B cell (primary cell): ENCODE results near the gene HSPA12A. TPM values are rescaled to one million over a fixed set of nuclear protein-coding genes. Genes with fewer than 3 reads are reported as not detected.

Experiments used
- ATAC-seq: fragments of 200-7000 bp; cut with Tn5 transposase; one replicate; pipeline ENCODE4 v1.10.0; 2021; ENCODE audit warnings: low read depth, mild to moderate bottlenecking, moderate number of reproducible peaks, moderate library complexity
- CTCF ChIA-PET: fragments of 350-600 bp; sonication (Branson Sonifier 250); formaldehyde crosslinking; loops from one replicate; lab custom pipeline; 2021; ENCODE audit warnings: antibody characterized with exemption, inconsistent platforms; lab: Charles Lee
- POLR2A ChIA-PET: fragments of 350-600 bp; sonication (Branson Sonifier 250); formaldehyde crosslinking; loops from one replicate; lab custom pipeline; 2021; ENCODE audit warnings: antibody characterized with exemption; lab: Charles Lee
- DNase-seq: peaks from one replicate; pipeline ENCODE4 v3.0.0; 2013
- H2AFZ ChIP-seq: 2 replicates; pipeline ENCODE4 v1.6.1; 2012; ENCODE audit warnings: mild to moderate bottlenecking, low read depth, low read length; ENCODE audit not compliant: insufficient read depth, poor library complexity, severe bottlenecking
- H3K27ac ChIP-seq, 2 donors: 1 replicate in 1 of 2; 2 replicates in 1 of 2; pipeline ENCODE4 v1.5.1; 2012 to 2013; ENCODE audit warnings: low read length in 2 of 2, mild to moderate bottlenecking in 2 of 2, moderate library complexity in 1 of 2
- H3K27me3 ChIP-seq, 4 experiments: fragments of 200-600 bp in 1 of 4; sonication (generic) in 1 of 4; replicated peaks in 1 of 4; 1 replicate in 2 of 4; 2 replicates in 2 of 4; pipeline versions ENCODE4 v1.6.1 to v1.7.0; 2013 to 2016; ENCODE audit warnings: low read length in 3 of 4, mild to moderate bottlenecking in 2 of 4, mixed read lengths in 1 of 4, moderate library complexity in 1 of 4; ENCODE audit not compliant: insufficient read depth in 4 of 4, control insufficient read depth in 3 of 4; ENCODE audit errors: control extremely low read depth in 1 of 4
- H3K36me3 ChIP-seq, 2 experiments: replicated peaks in 1 of 2; 1 replicate in 1 of 2; 2 replicates in 1 of 2; pipeline versions ENCODE4 v1.6.1 to v1.7.1; 2013; ENCODE audit warnings: low read length in 1 of 2; ENCODE audit not compliant: insufficient read depth in 2 of 2, control insufficient read depth in 1 of 2; ENCODE audit errors: control extremely low read depth in 1 of 2, extremely low read depth in 1 of 2
- H3K4me1 ChIP-seq, 2 donors: fragments of 200-600 bp in 1 of 2; sonication (generic) in 1 of 2; 1 replicate in 1 of 2; 2 replicates in 1 of 2; pipeline versions ENCODE4 v1.5.1 to v1.6.1; 2013 to 2017; ENCODE audit warnings: low read length in 2 of 2; ENCODE audit not compliant: control insufficient read depth in 2 of 2, insufficient read depth in 2 of 2
- H3K4me2 ChIP-seq: replicated peaks from 2 replicates; pipeline ENCODE3; 2012; ENCODE audit warnings: mild to moderate bottlenecking, low read depth, low read length; ENCODE audit not compliant: poor library complexity, severe bottlenecking
- H3K4me3 ChIP-seq, 5 experiments: fragments of 200-600 bp in 1 of 5; sonication (generic) in 1 of 5; 1 replicate in 3 of 5; 2 replicates in 2 of 5; pipeline versions ENCODE4 v1.5.1 to v1.7.0; 2011 to 2016; ENCODE audit warnings: low read length in 4 of 5, mild to moderate bottlenecking in 4 of 5, low read depth in 2 of 5, control low read depth in 1 of 5, moderate library complexity in 1 of 5; ENCODE audit not compliant: insufficient read depth in 1 of 5; ENCODE audit errors: control extremely low read depth in 1 of 5, extremely low read depth in 1 of 5
- H3K79me2 ChIP-seq: fragments of 200-600 bp; sonication (generic); one replicate; pipeline ENCODE4 v1.6.0; 2016; ENCODE audit warnings: low read length; ENCODE audit not compliant: control insufficient read depth, insufficient read depth
- H3K9ac ChIP-seq: fragments of 200-600 bp; sonication (generic); 2 replicates; pipeline ENCODE4 v1.6.1; 2017; ENCODE audit warnings: mild to moderate bottlenecking, low read length, moderate library complexity
- H3K9me3 ChIP-seq, 3 donors: one replicate each; pipeline versions ENCODE4 v1.6.1 to v1.7.1; 2013; ENCODE audit warnings: low read length in 2 of 3; ENCODE audit not compliant: control insufficient read depth in 2 of 3, insufficient read depth in 1 of 3; ENCODE audit errors: control extremely low read depth in 1 of 3
- H4K20me1 ChIP-seq: 2 replicates; pipeline ENCODE4 v1.6.0; 2012; ENCODE audit warnings: mild to moderate bottlenecking, low read length; ENCODE audit not compliant: insufficient read depth, control insufficient read depth, poor library complexity, severe bottlenecking
- H3K27ac Mint-ChIP-seq: one replicate; pipeline ENCODE4 v1.8.0; 2021; ENCODE audit warnings: mixed read lengths
- H3K27me3 Mint-ChIP-seq: one replicate; pipeline ENCODE4 v1.8.0; 2021; ENCODE audit warnings: mixed read lengths
- H3K4me1 Mint-ChIP-seq: one replicate; pipeline ENCODE4 v1.8.0; 2021; ENCODE audit warnings: mixed read lengths
- H3K4me3 Mint-ChIP-seq: one replicate; pipeline ENCODE4 v1.8.0; 2021; ENCODE audit warnings: mixed read lengths
- H3K9me3 Mint-ChIP-seq: one replicate; pipeline ENCODE4 v1.8.0; 2022; ENCODE audit warnings: mixed read lengths; ENCODE audit not compliant: insufficient read depth
- EZH2 ChIP-seq: IDR thresholded peaks from 2 replicates; pipeline ENCODE4 v1.6.1; 2012; ENCODE audit warnings: borderline replicate concordance, low read depth, mild to moderate bottlenecking, moderate library complexity, low read length; ENCODE audit not compliant: insufficient read depth, poor library complexity, severe bottlenecking
- WGBS: methylation state at CpG from one replicate; pipeline ENCODE4 v1.1.5; 2013; ENCODE audit warnings: missing lambda C conversion rate; ENCODE audit not compliant: insufficient coverage; 5-methylcytosine and 5-hydroxymethylcytosine counted together
- intact Hi-C: fragments of 100-400 bp; cut with micrococcal nuclease; formaldehyde crosslinking; loops from one replicate; pipeline ENCODE4 v1.10.0; 2022
- polyA plus RNA-seq: library from polyadenylated mRNA; depleted of rRNA; stranded (reverse); fragments of >200 nt; gene quantifications from 2 replicates; pipeline ENCODE4 v1.2.3, GENCODE V29; 2012
- total RNA-seq, 2 donors: library from RNA; stranded (reverse); fragments of 120-200 nt in 1 of 2; gene quantifications; 1 replicate in 1 of 2; 2 replicates in 1 of 2; pipeline versions ENCODE4 v1.2.3 to v1.2.4, GENCODE V29; 2013 to 2022
- TF ChIP-seq, protein P1 (sequence below): fragments of 200-600 bp; IDR thresholded peaks from one replicate; pipeline ENCODE4 v1.8.0; 2022; ENCODE audit warnings: antibody characterized with exemption, mild to moderate bottlenecking

Gene HSPA12A
- total and polyA plus RNA-seq, 2 donors (not counting 1 experiment from before 2014, with no cell fraction given) = 2.1 to 17.7 TPM

DNA sequence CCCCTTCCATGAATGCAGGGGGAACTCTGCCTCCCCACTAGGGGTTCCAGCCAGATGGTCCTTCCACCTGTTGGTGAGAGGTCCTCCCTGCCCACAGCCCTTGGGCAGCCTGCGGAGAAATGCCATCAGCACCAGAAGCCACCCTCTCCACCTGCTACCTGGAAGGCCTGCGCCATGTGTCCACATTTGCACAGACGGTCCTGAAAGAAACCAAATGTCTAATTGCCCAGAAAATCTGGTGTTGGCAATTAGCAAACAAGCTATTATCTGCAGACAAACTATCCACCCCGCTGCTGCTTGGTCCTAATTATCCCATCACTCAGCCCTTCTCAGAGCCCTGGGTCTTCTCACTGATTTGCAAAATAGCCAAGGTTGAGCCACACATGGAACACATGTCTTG, 32.3 kb downstream of the HSPA12A start:
- Histone ChIP-seq H3K4me1 (no peaks in the 10 kb centered on the region), H3K9me3 (no peaks in the 10 kb centered on the region), H3K9ac (no peak overlapping the region), H3K4me3 (no peak overlapping the region), H3K4me2 (no peak overlapping the region), H3K36me3 (no peaks in the 10 kb centered on the region), H4K20me1 (no peaks in the 10 kb centered on the region), H3K79me2 (no peaks in the 10 kb centered on the region), H3K27me3 (no peaks in the 10 kb centered on the region), H3K27ac (no peak overlapping the region), H2AFZ (no peak overlapping the region)
- Mint-ChIP-seq H3K4me1 (no peaks in the 10 kb centered on the region), H3K9me3 (no peaks in the 10 kb centered on the region), H3K27me3 (peaks cover 3% of the 10 kb centered on the region), H3K27ac (no peak overlapping the region), H3K4me3 (no peak overlapping the region)
- no peak for DNase-seq
- 93% methylated on average over 4 of the region's 4 CpGs for WGBS
- TF ChIP-seq, protein P1, sequence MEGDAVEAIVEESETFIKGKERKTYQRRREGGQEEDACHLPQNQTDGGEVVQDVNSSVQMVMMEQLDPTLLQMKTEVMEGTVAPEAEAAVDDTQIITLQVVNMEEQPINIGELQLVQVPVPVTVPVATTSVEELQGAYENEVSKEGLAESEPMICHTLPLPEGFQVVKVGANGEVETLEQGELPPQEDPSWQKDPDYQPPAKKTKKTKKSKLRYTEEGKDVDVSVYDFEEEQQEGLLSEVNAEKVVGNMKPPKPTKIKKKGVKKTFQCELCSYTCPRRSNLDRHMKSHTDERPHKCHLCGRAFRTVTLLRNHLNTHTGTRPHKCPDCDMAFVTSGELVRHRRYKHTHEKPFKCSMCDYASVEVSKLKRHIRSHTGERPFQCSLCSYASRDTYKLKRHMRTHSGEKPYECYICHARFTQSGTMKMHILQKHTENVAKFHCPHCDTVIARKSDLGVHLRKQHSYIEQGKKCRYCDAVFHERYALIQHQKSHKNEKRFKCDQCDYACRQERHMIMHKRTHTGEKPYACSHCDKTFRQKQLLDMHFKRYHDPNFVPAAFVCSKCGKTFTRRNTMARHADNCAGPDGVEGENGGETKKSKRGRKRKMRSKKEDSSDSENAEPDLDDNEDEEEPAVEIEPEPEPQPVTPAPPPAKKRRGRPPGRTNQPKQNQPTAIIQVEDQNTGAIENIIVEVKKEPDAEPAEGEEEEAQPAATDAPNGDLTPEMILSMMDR = no peak
- no peak for TF ChIP-seq EZH2
- ATAC-seq = no peak
- ChIA-PET CTCF (no interaction called here), POLR2A (no interaction called here)
- intact Hi-C loops = no loop called here

DNA sequence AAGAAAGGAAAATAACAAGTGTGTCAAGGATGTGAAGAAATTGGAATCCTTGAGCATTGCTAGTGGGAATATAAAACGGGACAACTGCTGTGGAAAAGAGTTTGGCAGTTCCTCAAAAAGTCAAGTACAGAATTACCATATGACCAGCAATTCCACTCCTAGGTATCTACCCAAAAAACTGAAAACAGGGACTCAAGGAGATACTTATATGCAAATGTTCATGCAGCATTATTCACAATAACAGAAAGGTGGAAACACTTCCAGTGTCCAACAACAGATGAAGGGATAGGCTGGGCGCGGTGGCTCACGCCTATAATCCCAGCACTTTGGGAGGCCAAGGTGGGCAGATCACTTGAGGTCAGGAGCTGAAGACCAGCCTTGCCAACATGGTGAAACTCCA, 33.5 kb downstream of the HSPA12A start:
- H3K4me2 ChIP-seq = no peak overlapping the region
- no peak overlapping the region for H3K4me3 Mint-ChIP-seq
- no peak overlapping the region for H3K27ac Mint-ChIP-seq
- no peaks in the 10 kb centered on the region for H3K9me3 Mint-ChIP-seq
- TF ChIP-seq, protein P1 = no peak
- no peak for TF ChIP-seq EZH2
- H3K27me3 ChIP-seq = no peaks in the 10 kb centered on the region
- 100% methylated on average over 3 of the region's 4 CpGs for WGBS
- no peaks in the 10 kb centered on the region for H3K4me1 ChIP-seq
- no peaks in the 10 kb centered on the region for H3K36me3 ChIP-seq
- H3K4me1 Mint-ChIP-seq = no peaks in the 10 kb centered on the region
- H4K20me1 ChIP-seq = no peaks in the 10 kb centered on the region
- H3K4me3 ChIP-seq = no peak overlapping the region
- no peak overlapping the region for H3K27ac ChIP-seq
- H3K9me3 ChIP-seq = no peaks in the 10 kb centered on the region
- ChIA-PET POLR2A (no interaction called here), CTCF (no interaction called here)
- DNase-seq (no peak), ATAC-seq (no peak)
- H3K27me3 Mint-ChIP-seq = peaks cover 3% of the 10 kb centered on the region
- intact Hi-C loops = no loop called here
- no peak overlapping the region for H2AFZ ChIP-seq
- H3K9ac ChIP-seq = no peak overlapping the region
- H3K79me2 ChIP-seq = no peaks in the 10 kb centered on the region
